Right lobe of liver (tissue), 6 donors: ENCODE measurements around the gene MS4A5. TPM values are rescaled to one million over a fixed set of nuclear protein-coding genes. Genes with fewer than 3 reads are reported as not detected.

Experiments used
- ATAC-seq, 4 donors: fragments of 200-7000 bp; cut with Tn5 transposase; one replicate each; pipeline ENCODE4 v1.9.1; 2020; ENCODE audit warnings: mild to moderate bottlenecking in 4 of 4, moderate library complexity in 4 of 4
- DNase-seq, 3 donors: peaks; one replicate each; pipeline ENCODE4 v3.0.0-alpha.2; 2020
- H3K27ac ChIP-seq, 3 donors: fragments of 200-600 bp; one replicate each; pipeline ENCODE4 v1.8.0; 2022
- H3K27me3 ChIP-seq, 2 donors: fragments of 200-600 bp; one replicate each; pipeline ENCODE4 v1.8.0; 2022
- H3K36me3 ChIP-seq, 4 donors: fragments of 200-600 bp; sonication (generic) in 1 of 4; one replicate each; pipeline versions ENCODE4 v1.5.1 to v1.8.0; 2017 to 2022; ENCODE audit warnings: control low read depth in 1 of 4
- H3K4me1 ChIP-seq, 4 donors: fragments of 200-600 bp; sonication (generic) in 1 of 4; one replicate each; pipeline versions ENCODE4 v1.5.1 to v1.8.0; 2017 to 2022; ENCODE audit warnings: control low read depth in 1 of 4
- H3K4me3 ChIP-seq, 3 donors: fragments of 200-600 bp; one replicate each; pipeline ENCODE4 v1.8.0; 2022
- H3K9me3 ChIP-seq, 4 donors: fragments of 200-600 bp; sonication (generic) in 1 of 4; one replicate each; pipeline versions ENCODE4 v1.5.1 to v1.8.0; 2017 to 2022; ENCODE audit warnings: control low read depth in 1 of 4
- POLR2A ChIP-seq: fragments of 450-650 bp; IDR thresholded peaks from one replicate; pipeline ENCODE4 v1.6.1; 2017; ENCODE audit warnings: antibody characterized with exemption, mild to moderate bottlenecking
- WGBS: methylation state at CpG from one replicate; pipeline ENCODE4 v1.1.6; 2018; ENCODE audit warnings: low coverage, low lambda C conversion rate; ENCODE audit not compliant: insufficient coverage; ENCODE audit errors: missing lambda C conversion rate; 5-methylcytosine and 5-hydroxymethylcytosine counted together
- intact Hi-C, 2 donors: fragments of 100-400 bp; cut with DNase I; formaldehyde crosslinking; loops; one replicate each; pipeline versions ENCODE4 v1.11.2 to v1.14.1; 2022
- total RNA-seq, 6 experiments: library from RNA; depleted of rRNA in 2 of 6; stranded (reverse); fragments of >200 nt in 2 of 6; fragmentation: NEBNext Ultra II Directional in 3 of 6; extraction: Animal tissue kit (Norgen Biotek cat#: 25700) in 3 of 6; gene quantifications; one replicate each; pipeline versions ENCODE4 v1.1.0 to v1.2.4, GENCODE V29; 2016 to 2023
- TF ChIP-seq, protein P1 (sequence below), 4 donors: fragments of 200-600 bp in 3 of 4; fragments of 450-650 bp in 1 of 4; IDR thresholded peaks; one replicate each; pipeline versions ENCODE4 v1.5.1 to v1.8.0; 2016 to 2022; ENCODE audit warnings: antibody characterized with exemption in 4 of 4, mild to moderate bottlenecking in 2 of 4
- donor health status: DM: no; HTN: yes; CAD: no.
- donor health status: DM: no; HTN: no; CAD: no.
- donor health status: DM: no; HTN: no; CAD: no.
- donor health status: DM: no; HTN: yes; CAD: no.
- donor health status: DM: no; HTN: yes; CAD: no.

The MS4A5 gene
- total RNA-seq, 6 experiments from 2014 or later, result not detected

GRCh38 chr11:60393016-60393415, 36.4 kb upstream of the MS4A5 start:
- no peak overlapping the region for H3K27ac ChIP-seq
- ATAC-seq (no peak), DNase-seq (no peak)
- no peak for TF ChIP-seq POLR2A
- TF ChIP-seq, protein P1, sequence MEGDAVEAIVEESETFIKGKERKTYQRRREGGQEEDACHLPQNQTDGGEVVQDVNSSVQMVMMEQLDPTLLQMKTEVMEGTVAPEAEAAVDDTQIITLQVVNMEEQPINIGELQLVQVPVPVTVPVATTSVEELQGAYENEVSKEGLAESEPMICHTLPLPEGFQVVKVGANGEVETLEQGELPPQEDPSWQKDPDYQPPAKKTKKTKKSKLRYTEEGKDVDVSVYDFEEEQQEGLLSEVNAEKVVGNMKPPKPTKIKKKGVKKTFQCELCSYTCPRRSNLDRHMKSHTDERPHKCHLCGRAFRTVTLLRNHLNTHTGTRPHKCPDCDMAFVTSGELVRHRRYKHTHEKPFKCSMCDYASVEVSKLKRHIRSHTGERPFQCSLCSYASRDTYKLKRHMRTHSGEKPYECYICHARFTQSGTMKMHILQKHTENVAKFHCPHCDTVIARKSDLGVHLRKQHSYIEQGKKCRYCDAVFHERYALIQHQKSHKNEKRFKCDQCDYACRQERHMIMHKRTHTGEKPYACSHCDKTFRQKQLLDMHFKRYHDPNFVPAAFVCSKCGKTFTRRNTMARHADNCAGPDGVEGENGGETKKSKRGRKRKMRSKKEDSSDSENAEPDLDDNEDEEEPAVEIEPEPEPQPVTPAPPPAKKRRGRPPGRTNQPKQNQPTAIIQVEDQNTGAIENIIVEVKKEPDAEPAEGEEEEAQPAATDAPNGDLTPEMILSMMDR (IDR thresholded peaks at IDR 0.05), result no peak
- no peaks in the 10 kb centered on the region for H3K27me3 ChIP-seq
- intact Hi-C loops, result no loop called here
- H3K4me1 ChIP-seq, result no peaks in the 10 kb centered on the region
- no peaks in the 10 kb centered on the region for H3K9me3 ChIP-seq
- no peaks in the 10 kb centered on the region for H3K36me3 ChIP-seq
- no peak overlapping the region for H3K4me3 ChIP-seq
- WGBS, result 69% methylated on average over 5 of the region's 5 CpGs

GRCh38 chr11:60394666-60395380, 34.5 kb upstream of the MS4A5 start:
- H3K36me3 ChIP-seq, result no peaks in the 10 kb centered on the region
- H3K27ac ChIP-seq, result no peak overlapping the region
- no peaks in the 10 kb centered on the region for H3K9me3 ChIP-seq
- no peak overlapping the region for H3K4me3 ChIP-seq
- intact Hi-C loops, result no loop called here
- no peak for TF ChIP-seq POLR2A
- TF ChIP-seq, protein P1 (IDR thresholded peaks at IDR 0.05), result no peak
- WGBS, result 56% methylated on average over 7 of the region's 7 CpGs
- ATAC-seq (no peak), DNase-seq (no peak)
- H3K4me1 ChIP-seq, result no peaks in the 10 kb centered on the region
- no peaks in the 10 kb centered on the region for H3K27me3 ChIP-seq

- H3K4me1 ChIP-seq, result no peaks in the 10 kb centered on the region
- ATAC-seq (peak in 2 of 4 donors; percentile 39 to 47), DNase-seq (no peak)
- H3K9me3 ChIP-seq, result no peaks in the 10 kb centered on the region
- H3K27ac ChIP-seq, result peak within 1 kb of the TSS in 1 of 3 donors; percentile 21
- no CpG with 5 or more reads among the region's 3 CpGs for WGBS
- H3K4me3 ChIP-seq, result no peak within 1 kb of the TSS
- H3K27me3 ChIP-seq, result no peaks in the 10 kb centered on the region
- intact Hi-C loops, result no loop called here
- no peaks in the 10 kb centered on the region for H3K36me3 ChIP-seq
- TF ChIP-seq, protein P1 (IDR thresholded peaks at IDR 0.05), result no peak
- no peak for TF ChIP-seq POLR2A
Measured at GRCh38 chr11:60396382-60396781, 33.0 kb upstream of the MS4A5 start, which contains the start of gene MS4A14. Gene MS4A14 (plus strand): TSS chr11:60396459. CDS start chr11:60396579, 120 bp downstream.

GRCh38 chr11:60396799-60397198, 32.6 kb upstream of the MS4A5 start:
- WGBS, result 0% methylated on average over 1 of the region's 1 CpG
- Histone ChIP-seq H3K4me3 (no peak overlapping the region), H3K4me1 (no peaks in the 10 kb centered on the region), H3K9me3 (no peaks in the 10 kb centered on the region), H3K27me3 (no peaks in the 10 kb centered on the region), H3K36me3 (no peaks in the 10 kb centered on the region), H3K27ac (no peak overlapping the region)
- TF ChIP-seq, protein P1 (IDR thresholded peaks at IDR 0.05), result no peak
- no peak for TF ChIP-seq POLR2A
- DNase-seq (no peak), ATAC-seq (peak; percentile 27 to 53 (median 39))
- intact Hi-C loops, result no loop called here
